SK-N-MC (cell line): Measurements from ENCODE around the gene CFAP299.
"Not testable (repeated sequence)": the region's sequence is repeated elsewhere in the genome, so short reads cannot be mapped to it uniquely, and the experiment has no call there.

Experiments
- EZH2 ChIP-seq: fragments of 200-600 bp; sonication (generic); IDR thresholded peaks from one replicate; pipeline ENCODE4 v1.6.1; 2017; ENCODE audit warnings: antibody characterized with exemption
- POLR2AphosphoS5 ChIP-seq: IDR thresholded peaks from 2 replicates; pipeline ENCODE4 v1.6.1; 2012; ENCODE audit warnings: mild to moderate bottlenecking, low read depth, low read length, borderline replicate concordance

DNA sequence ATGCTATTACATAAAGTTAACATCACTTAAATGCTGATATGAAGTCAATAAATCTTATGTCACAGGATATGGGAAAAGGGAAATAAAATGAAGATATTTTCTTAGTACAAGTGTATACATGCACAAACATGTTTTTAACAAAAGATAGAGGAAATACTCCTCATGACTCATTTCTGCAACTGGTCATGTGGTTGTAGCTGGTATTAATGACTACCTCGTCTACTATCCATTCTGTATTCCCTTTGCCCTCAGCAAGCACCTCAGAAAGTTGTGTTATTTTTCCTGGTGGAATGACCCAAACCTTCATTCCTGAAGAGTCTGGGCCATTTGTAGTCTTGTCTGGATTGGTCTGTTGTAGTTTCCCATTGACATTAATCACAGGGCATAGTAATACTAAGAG is 458.1 kb downstream of the CFAP299 start:
- not testable (repeated sequence) for TF ChIP-seq POLR2AphosphoS5, EZH2
